Measurements from ENCODE around the gene PC. TPM values are rescaled to one million over a fixed set of nuclear protein-coding genes. Genes with fewer than 3 reads are reported as not detected.

The PC gene
- total and polyA plus RNA-seq, 2 donors (not counting 3 experiments of a cell fraction or from before 2014, with no cell fraction given) = 5.5 to 17.5 TPM

- Histone ChIP-seq H3K9me3 (replicated peaks; ENCODE audit: control insufficient read depth, insufficient read depth, low read length) (no peaks in the 10 kb centered on the region), H3K4me3 (replicated peaks in 1 of 3; ENCODE audit: insufficient read depth in 1 of 3, low read depth in 1 of 3, low read length in 3 of 3) (no peak overlapping the region), H3K36me3 (ENCODE audit: control insufficient read depth in 2 of 2, extremely low read depth in 1 of 2, insufficient read depth in 2 of 2, low read length in 2 of 2) (peaks cover 7 to 15% of the 10 kb centered on the region in 2 experiments), H3K9me1 (replicated peaks; ENCODE audit: control insufficient read depth, extremely low read depth, insufficient read depth, low read length) (no peaks in the 10 kb centered on the region), H3K4me2 (ENCODE audit: insufficient read depth, low read length) (peak overlapping the region; percentile 69), H3K79me2 (ENCODE audit: control insufficient read depth, insufficient read depth, low read length) (peaks cover 41% of the 10 kb centered on the region), H3K27me3 (ENCODE audit: control insufficient read depth in 2 of 2, insufficient read depth in 2 of 2, low read length in 2 of 2) (no peaks in the 10 kb centered on the region), H3K27ac (ENCODE audit: insufficient read depth, low read depth, low read length) (no peak overlapping the region), H4K20me1 (replicated peaks; ENCODE audit: control insufficient read depth, extremely low read depth, insufficient read depth, low read length) (no peaks in the 10 kb centered on the region), H3K4me1 (ENCODE audit: control insufficient read depth, extremely low read depth, insufficient read depth, low read length) (peaks cover 27% of the 10 kb centered on the region), H2AFZ (ENCODE audit: low read depth, low read length) (no peak overlapping the region), H3K9ac (replicated peaks; ENCODE audit: extremely low read depth, insufficient read depth, low read length) (no peak overlapping the region)
- dilution Hi-C loops (cut with MboI; ENCODE audit: extremely low pct_ligation_motif_present, low sequenced_read_pairs) = no loop called here
- intact Hi-C loops (cut with micrococcal nuclease) = loop anchor here (10.0 kb wide), 1 partner anchor 780 kb away; the partner anchor contains the start of gene NUDT8
- no peak for DNase-seq (ENCODE audit: low read depth, low spot score)
- TF ChIP-seq GATA2 (IDR thresholded peaks at IDR 0.05; ENCODE audit: insufficient read depth, insufficient read length, low read depth, low read length) (no peak), FOS (IDR thresholded peaks at IDR 0.05; ENCODE audit: borderline replicate concordance, insufficient read depth, low read length) (no peak), POLR2AphosphoS5 (IDR thresholded peaks at IDR 0.05; ENCODE audit: insufficient read depth, low read depth, low read length) (no peak), MAX (IDR thresholded peaks at IDR 0.05; ENCODE audit: insufficient read depth, insufficient read length) (no peak), JUN (IDR thresholded peaks at IDR 0.05; ENCODE audit: borderline replicate concordance, insufficient read depth, insufficient read length, low read depth) (no peak), POLR2A (IDR thresholded peaks at IDR 0.05; ENCODE audit: low read depth, low read length) (no peak), CTCF (IDR thresholded peaks at IDR 0.05; ENCODE audit: extremely low read depth in 1 of 2, insufficient read depth in 1 of 2, low read depth in 1 of 2, low read length in 2 of 2) (no peak), EZH2 (IDR thresholded peaks at IDR 0.05; ENCODE audit: borderline replicate concordance, low read depth, low read length, severe bottlenecking) (no peak), MYC (IDR thresholded peaks at IDR 0.05; ENCODE audit: low read depth, low read length) (no peak)
- POLR2A ChIA-PET = no interaction called here
- CTCF ChIA-PET = interaction anchor here (1.0 to 4.1 kb wide), 3 partner anchors 12 to 132 kb away, joined by 3 to 44 read pairs (median 9); no protein-coding TSS in a partner anchor
- BruUV-seq (replicated peaks) = no TSS peak
- FAIRE-seq = no peak
These were observed 113.6 kb downstream of the PC start for GRCh38 chr11:66844496-66845142.

Measured in endothelial cell of umbilical vein (primary cell).